ENCODE results near the gene FBXO31. TPM values are rescaled to one million over a fixed set of nuclear protein-coding genes. Genes with fewer than 3 reads are reported as not detected.
"Not testable (repeated sequence)": the region's sequence is repeated elsewhere in the genome, so short reads cannot be mapped to it uniquely, and the experiment has no call there.

FBXO31 gene
- total and polyA plus RNA-seq, 9 donors = 25.0 to 74.5 (median 54.5) TPM

DNA sequence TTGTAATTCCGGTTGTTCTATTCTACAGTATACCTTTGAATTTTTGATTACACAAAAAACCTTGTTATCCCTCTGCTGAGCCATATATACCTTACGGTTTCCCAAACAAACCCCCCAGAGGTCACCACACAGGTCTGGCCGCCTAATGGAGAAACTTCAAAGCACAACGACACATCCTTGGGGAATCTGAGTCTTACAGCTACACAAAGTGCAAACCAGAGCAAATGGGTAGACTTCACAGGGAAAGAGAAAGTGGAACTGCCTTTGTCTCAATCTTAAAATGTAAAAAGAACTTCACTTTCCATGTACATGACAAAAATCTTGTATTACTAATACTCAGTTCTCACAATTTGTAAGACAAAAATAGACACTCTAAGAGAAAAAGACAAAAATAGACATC lies 2.7 kb downstream of the FBXO31 start:
- Histone ChIP-seq H3K36me3 (no peaks in the 10 kb centered on the region), H3K4me1 (ENCODE audit: insufficient read depth) (peaks cover 11% of the 10 kb centered on the region), H3K4me3 (peak overlapping the region; percentile 66), H3K9me3 (no peaks in the 10 kb centered on the region), H3K27ac (peak overlapping the region in 1 of 2 donors; percentile 50), H3K27me3 (no peaks in the 10 kb centered on the region)
- TF ChIP-seq, protein P1, sequence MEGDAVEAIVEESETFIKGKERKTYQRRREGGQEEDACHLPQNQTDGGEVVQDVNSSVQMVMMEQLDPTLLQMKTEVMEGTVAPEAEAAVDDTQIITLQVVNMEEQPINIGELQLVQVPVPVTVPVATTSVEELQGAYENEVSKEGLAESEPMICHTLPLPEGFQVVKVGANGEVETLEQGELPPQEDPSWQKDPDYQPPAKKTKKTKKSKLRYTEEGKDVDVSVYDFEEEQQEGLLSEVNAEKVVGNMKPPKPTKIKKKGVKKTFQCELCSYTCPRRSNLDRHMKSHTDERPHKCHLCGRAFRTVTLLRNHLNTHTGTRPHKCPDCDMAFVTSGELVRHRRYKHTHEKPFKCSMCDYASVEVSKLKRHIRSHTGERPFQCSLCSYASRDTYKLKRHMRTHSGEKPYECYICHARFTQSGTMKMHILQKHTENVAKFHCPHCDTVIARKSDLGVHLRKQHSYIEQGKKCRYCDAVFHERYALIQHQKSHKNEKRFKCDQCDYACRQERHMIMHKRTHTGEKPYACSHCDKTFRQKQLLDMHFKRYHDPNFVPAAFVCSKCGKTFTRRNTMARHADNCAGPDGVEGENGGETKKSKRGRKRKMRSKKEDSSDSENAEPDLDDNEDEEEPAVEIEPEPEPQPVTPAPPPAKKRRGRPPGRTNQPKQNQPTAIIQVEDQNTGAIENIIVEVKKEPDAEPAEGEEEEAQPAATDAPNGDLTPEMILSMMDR (IDR thresholded peaks at IDR 0.05) = no peak
- no peak for TF ChIP-seq EP300 (IDR thresholded peaks at IDR 0.05)
- no peak for TF ChIP-seq POLR2A (IDR thresholded peaks at IDR 0.05)
- 29 to 35% (median 34%) methylated on average over 4 of the region's 4 CpGs for WGBS, 3 donors
- intact Hi-C loops (cut with DNase I) = loop anchor here in 1 of 4 donors (10.0 kb wide), 1 partner anchor 56 kb away; no protein-coding TSS in a partner anchor
- peak in 1 of 5 donors; percentile 1 for DNase-seq

GRCh38 chr16:87380403-87380802 lies 3.2 kb downstream of the FBXO31 start:
- intact Hi-C loops (cut with DNase I) = loop anchor here in 1 of 4 donors (10.0 kb wide), 1 partner anchor 56 kb away; no protein-coding TSS in a partner anchor
- Histone ChIP-seq H3K36me3 (no peaks in the 10 kb centered on the region), H3K4me1 (ENCODE audit: insufficient read depth) (peaks cover 15% of the 10 kb centered on the region), H3K27ac (peak overlapping the region in 1 of 2 donors; percentile 50), H3K9me3 (no peaks in the 10 kb centered on the region), H3K4me3 (no peak overlapping the region), H3K27me3 (no peaks in the 10 kb centered on the region)
- 74 to 83% (median 79%) methylated on average over 10 of the region's 10 CpGs for WGBS, 3 donors
- DNase-seq = peak in 1 of 5 donors; percentile 19
- TF ChIP-seq POLR2A (IDR thresholded peaks at IDR 0.05) = no peak
- TF ChIP-seq, protein P1 (IDR thresholded peaks at IDR 0.05) = no peak
- no peak for TF ChIP-seq EP300 (IDR thresholded peaks at IDR 0.05)

DNA sequence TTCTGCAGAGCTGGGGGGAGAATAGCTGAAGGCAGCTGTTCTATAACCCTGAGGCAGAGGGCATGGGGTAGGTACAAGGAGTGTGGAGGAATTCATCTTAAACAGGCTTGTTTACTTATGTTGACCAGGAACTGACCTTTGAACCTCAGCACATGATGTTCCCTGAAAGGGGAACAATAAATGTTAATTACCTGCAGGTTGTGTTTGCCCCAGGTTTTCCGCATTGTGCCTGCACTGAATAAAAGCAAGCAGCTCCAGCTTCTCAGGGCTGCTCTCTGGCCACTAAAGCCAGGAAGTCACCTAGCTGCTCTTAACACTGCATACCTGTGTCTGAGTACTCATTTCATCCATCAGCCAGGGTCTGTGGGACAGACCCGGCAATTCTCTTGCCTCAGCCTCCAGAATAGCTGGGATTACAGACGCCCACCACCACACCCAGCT lies 4.2 kb downstream of the FBXO31 start:
- not testable (repeated sequence) for DNase-seq, H3K27me3 ChIP-seq, H3K27ac ChIP-seq, H3K36me3 ChIP-seq, H3K9me3 ChIP-seq, H3K4me3 ChIP-seq
- intact Hi-C loops (cut with DNase I) = loop anchor here in 1 of 4 donors (10.0 kb wide), 1 partner anchor 55 kb away; no protein-coding TSS in a partner anchor
- H3K4me1 ChIP-seq (ENCODE audit: insufficient read depth) = peaks cover 18% of the 10 kb centered on the region
- WGBS, 3 donors = 90 to 96% (median 92%) methylated on average over 3 of the region's 3 CpGs

DNA sequence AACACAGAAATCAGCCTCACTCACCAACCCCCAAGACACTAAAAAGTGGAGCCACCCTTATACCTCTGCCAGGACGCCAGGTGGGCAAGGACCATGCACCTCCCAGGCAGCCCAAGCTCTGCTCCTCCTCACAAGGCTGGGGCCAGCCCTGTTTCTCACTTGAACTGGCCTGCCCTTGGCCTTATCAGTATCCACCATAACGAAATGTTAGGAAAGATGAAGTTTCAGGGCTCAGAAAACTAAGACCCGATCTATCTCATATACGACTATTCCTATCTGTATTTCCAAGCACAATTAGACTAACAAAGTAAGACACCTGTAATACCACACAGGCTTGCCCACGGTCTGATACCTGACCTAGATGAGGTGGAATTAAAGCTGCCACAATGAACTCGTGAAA lies 6.9 kb downstream of the FBXO31 start:
- no peak overlapping the region for H3K27ac ChIP-seq

More for the DNA sequence above, 6.9 kb downstream of the FBXO31 start:
- intact Hi-C loops (cut with DNase I) = loop anchor here in 1 of 4 donors (10.0 kb wide), 1 partner anchor 52 kb away; no protein-coding TSS in a partner anchor
- peaks cover 16% of the 10 kb centered on the region for H3K4me1 ChIP-seq (ENCODE audit: insufficient read depth)
- TF ChIP-seq, protein P1 (IDR thresholded peaks at IDR 0.05) = no peak
- TF ChIP-seq POLR2A (IDR thresholded peaks at IDR 0.05) = no peak
- no peak for TF ChIP-seq EP300 (IDR thresholded peaks at IDR 0.05)
- H3K4me3 ChIP-seq = no peak overlapping the region
- no peaks in the 10 kb centered on the region for H3K36me3 ChIP-seq
- 81 to 89% (median 86%) methylated on average over 6 of the region's 6 CpGs for WGBS, 3 donors
- no peak for DNase-seq
- no peaks in the 10 kb centered on the region for H3K27me3 ChIP-seq
- no peaks in the 10 kb centered on the region for H3K9me3 ChIP-seq

All from ovary (tissue), 9 donors.